ENCODE measurements around the gene SLC8A1. TPM values are rescaled to one million over a fixed set of nuclear protein-coding genes. Genes with fewer than 3 reads are reported as not detected.

SLC8A1 gene
- total RNA-seq, 1 donor from 2014 or later, result 5.7 TPM

DNA sequence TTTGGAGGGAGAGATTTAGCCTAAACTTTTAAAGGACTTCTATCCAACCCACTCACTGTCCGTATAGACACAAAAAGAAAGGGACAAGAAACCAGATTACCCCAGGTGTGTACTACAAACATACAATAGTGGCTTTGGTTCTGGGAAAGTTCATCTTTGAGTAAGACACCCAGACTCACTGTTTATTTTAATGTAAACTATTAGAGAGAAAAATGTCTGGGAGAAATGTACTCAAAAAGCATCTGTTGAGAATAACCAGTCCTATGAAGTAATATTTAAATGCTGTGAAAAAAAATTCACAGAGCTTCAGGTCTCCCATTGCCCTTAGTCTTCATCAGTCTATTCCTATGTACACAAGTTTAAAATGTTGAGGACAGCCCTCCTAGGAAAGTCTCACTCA lies 107.5 kb downstream of the SLC8A1 start:
- Mint-ChIP-seq H3K9me3 (ENCODE audit: low read depth) (no peaks in the 10 kb centered on the region), H3K36me3 (ENCODE audit: insufficient read depth) (no peaks in the 10 kb centered on the region), H3K4me1 (ENCODE audit: low read depth) (no peaks in the 10 kb centered on the region), H3K4me3 (ENCODE audit: low read depth) (no peak overlapping the region), H3K27ac (no peak overlapping the region), H3K27me3 (no peaks in the 10 kb centered on the region)
- no peak for DNase-seq (ENCODE audit: low spot score, unreplicated experiment)
- TF ChIP-seq, protein P1, sequence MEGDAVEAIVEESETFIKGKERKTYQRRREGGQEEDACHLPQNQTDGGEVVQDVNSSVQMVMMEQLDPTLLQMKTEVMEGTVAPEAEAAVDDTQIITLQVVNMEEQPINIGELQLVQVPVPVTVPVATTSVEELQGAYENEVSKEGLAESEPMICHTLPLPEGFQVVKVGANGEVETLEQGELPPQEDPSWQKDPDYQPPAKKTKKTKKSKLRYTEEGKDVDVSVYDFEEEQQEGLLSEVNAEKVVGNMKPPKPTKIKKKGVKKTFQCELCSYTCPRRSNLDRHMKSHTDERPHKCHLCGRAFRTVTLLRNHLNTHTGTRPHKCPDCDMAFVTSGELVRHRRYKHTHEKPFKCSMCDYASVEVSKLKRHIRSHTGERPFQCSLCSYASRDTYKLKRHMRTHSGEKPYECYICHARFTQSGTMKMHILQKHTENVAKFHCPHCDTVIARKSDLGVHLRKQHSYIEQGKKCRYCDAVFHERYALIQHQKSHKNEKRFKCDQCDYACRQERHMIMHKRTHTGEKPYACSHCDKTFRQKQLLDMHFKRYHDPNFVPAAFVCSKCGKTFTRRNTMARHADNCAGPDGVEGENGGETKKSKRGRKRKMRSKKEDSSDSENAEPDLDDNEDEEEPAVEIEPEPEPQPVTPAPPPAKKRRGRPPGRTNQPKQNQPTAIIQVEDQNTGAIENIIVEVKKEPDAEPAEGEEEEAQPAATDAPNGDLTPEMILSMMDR (IDR thresholded peaks at IDR 0.05; ENCODE audit: unreplicated experiment), result no peak

DNA sequence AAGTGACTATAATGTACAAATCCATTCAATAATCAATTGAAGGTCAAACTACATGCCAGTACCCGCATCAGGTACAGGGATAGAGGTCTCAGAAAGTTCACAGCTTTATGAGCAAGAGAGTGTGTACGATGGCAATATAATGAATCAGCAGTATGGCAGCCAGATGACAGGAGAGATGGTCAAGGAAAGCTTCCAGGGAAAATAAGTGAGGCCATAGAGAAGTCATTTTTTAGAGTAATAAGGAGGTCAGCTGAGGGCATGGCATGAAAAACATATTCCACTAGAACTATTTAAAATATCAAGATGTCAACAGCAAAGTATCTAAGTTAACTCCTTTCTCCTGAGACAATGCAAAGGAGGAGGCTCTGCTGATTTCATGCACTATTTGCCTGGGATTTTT lies 108.0 kb downstream of the SLC8A1 start:
- H3K4me1 Mint-ChIP-seq (ENCODE audit: low read depth), result no peaks in the 10 kb centered on the region
- peak overlapping the region; percentile 33 for H3K27ac Mint-ChIP-seq
- H3K36me3 Mint-ChIP-seq (ENCODE audit: insufficient read depth), result no peaks in the 10 kb centered on the region
- TF ChIP-seq, protein P1 (IDR thresholded peaks at IDR 0.05; ENCODE audit: unreplicated experiment), result no peak
- H3K27me3 Mint-ChIP-seq, result no peaks in the 10 kb centered on the region
- DNase-seq (ENCODE audit: low spot score, unreplicated experiment), result no peak
- no peaks in the 10 kb centered on the region for H3K9me3 Mint-ChIP-seq (ENCODE audit: low read depth)
- H3K4me3 Mint-ChIP-seq (ENCODE audit: low read depth), result no peak overlapping the region

DNA sequence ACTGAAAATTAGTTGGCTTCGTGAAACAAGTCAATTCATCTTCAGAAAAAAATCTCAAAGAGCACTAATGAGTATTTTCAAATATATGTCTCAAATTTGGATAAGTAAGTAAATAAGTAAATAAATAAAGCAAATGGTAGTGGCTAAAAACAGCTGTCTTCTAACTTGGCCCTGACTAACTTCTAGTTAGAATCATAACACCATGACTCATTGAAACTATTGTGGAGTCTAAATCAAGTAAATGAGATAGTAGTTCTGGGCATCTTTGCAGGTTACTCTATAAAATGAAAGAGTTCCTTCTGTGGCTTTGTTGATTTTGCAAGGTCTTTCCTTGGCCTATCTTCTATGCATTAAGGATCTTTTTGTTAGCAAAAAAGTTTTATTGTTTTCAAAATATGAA lies 110.7 kb downstream of the SLC8A1 start:
- Mint-ChIP-seq H3K4me1 (ENCODE audit: low read depth) (peaks cover 2% of the 10 kb centered on the region), H3K27ac (no peak overlapping the region), H3K36me3 (ENCODE audit: insufficient read depth) (no peaks in the 10 kb centered on the region), H3K9me3 (ENCODE audit: low read depth) (no peaks in the 10 kb centered on the region), H3K27me3 (no peaks in the 10 kb centered on the region), H3K4me3 (ENCODE audit: low read depth) (no peak overlapping the region)
- TF ChIP-seq, protein P1 (IDR thresholded peaks at IDR 0.05; ENCODE audit: unreplicated experiment), result no peak
- DNase-seq (ENCODE audit: low spot score, unreplicated experiment), result no peak

DNA sequence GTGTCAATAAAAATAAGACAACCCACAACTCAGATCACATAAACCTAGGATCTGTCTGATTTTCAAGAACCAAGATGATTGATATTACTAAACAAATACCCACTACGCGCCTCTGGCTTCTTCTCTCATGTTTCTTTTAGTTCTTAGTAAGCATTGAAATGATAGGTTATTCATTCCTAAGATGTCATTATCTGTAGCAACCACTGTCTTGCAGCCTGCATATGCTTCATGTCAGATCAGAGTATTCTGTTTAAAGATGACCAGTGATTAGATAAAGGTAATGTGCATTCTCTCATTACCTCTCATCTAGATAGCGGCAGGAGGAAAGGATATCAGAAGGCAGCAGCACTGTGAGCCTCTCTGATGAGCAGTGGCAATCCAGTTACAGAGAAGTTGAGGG lies 112.9 kb downstream of the SLC8A1 start:
- TF ChIP-seq, protein P1 (IDR thresholded peaks at IDR 0.05; ENCODE audit: unreplicated experiment), result no peak
- no peaks in the 10 kb centered on the region for H3K27me3 Mint-ChIP-seq
- no peak overlapping the region for H3K4me3 Mint-ChIP-seq (ENCODE audit: low read depth)
- H3K27ac Mint-ChIP-seq, result no peak overlapping the region
- no peaks in the 10 kb centered on the region for H3K9me3 Mint-ChIP-seq (ENCODE audit: low read depth)
- no peaks in the 10 kb centered on the region for H3K36me3 Mint-ChIP-seq (ENCODE audit: insufficient read depth)
- DNase-seq (ENCODE audit: low spot score, unreplicated experiment), result no peak
- H3K4me1 Mint-ChIP-seq (ENCODE audit: low read depth), result peaks cover 2% of the 10 kb centered on the region

DNA sequence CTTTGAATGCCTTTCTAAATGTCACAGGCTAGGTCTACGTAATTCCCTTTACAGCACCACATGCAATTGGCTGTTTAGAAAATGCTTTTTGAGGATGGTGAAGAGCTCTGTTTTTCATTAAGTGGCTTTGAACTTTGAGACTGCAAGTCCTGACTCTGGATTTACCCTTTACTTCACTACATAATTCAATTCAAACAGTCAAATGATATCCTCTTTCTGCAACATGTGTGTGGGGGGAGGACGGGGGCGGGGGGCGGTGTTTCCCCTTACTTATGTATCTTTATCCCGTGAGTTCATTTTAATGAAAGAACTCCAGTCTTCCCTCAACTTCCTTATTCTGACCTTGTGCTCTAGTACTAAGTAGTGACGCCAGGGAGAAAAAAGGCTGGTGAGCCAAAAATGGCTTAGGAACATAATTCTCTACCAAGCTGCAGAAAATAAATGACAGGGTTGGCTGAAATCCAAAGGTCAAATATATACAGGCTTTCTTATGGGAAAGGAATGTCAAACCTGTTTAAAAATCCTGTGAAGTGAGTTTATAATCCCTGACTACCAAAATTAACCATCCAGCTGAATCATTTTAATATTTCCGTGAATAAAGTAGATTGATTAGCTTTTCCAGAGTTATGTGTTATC lies 119.6 kb downstream of the SLC8A1 start:
- H3K27me3 Mint-ChIP-seq, result no peaks in the 10 kb centered on the region
- H3K27ac Mint-ChIP-seq, result no peak overlapping the region
- no peak overlapping the region for H3K4me3 Mint-ChIP-seq (ENCODE audit: low read depth)
- H3K4me1 Mint-ChIP-seq (ENCODE audit: low read depth), result no peaks in the 10 kb centered on the region
- no peak for DNase-seq (ENCODE audit: low spot score, unreplicated experiment)
- H3K9me3 Mint-ChIP-seq (ENCODE audit: low read depth), result no peaks in the 10 kb centered on the region
- no peaks in the 10 kb centered on the region for H3K36me3 Mint-ChIP-seq (ENCODE audit: insufficient read depth)
- TF ChIP-seq, protein P1 (IDR thresholded peaks at IDR 0.05; ENCODE audit: unreplicated experiment), result no peak

Measured in progenitor cell of endocrine pancreas (in vitro differentiated cells).